ENCODE measurements around the gene NOCT. TPM values are rescaled to one million over a fixed set of nuclear protein-coding genes. Genes with fewer than 3 reads are reported as not detected.

NOCT gene, protein sequence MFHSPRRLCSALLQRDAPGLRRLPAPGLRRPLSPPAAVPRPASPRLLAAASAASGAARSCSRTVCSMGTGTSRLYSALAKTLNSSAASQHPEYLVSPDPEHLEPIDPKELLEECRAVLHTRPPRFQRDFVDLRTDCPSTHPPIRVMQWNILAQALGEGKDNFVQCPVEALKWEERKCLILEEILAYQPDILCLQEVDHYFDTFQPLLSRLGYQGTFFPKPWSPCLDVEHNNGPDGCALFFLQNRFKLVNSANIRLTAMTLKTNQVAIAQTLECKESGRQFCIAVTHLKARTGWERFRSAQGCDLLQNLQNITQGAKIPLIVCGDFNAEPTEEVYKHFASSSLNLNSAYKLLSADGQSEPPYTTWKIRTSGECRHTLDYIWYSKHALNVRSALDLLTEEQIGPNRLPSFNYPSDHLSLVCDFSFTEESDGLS
- total RNA-seq: 22.2 and 35.7 TPM in 2 replicates

DNA sequence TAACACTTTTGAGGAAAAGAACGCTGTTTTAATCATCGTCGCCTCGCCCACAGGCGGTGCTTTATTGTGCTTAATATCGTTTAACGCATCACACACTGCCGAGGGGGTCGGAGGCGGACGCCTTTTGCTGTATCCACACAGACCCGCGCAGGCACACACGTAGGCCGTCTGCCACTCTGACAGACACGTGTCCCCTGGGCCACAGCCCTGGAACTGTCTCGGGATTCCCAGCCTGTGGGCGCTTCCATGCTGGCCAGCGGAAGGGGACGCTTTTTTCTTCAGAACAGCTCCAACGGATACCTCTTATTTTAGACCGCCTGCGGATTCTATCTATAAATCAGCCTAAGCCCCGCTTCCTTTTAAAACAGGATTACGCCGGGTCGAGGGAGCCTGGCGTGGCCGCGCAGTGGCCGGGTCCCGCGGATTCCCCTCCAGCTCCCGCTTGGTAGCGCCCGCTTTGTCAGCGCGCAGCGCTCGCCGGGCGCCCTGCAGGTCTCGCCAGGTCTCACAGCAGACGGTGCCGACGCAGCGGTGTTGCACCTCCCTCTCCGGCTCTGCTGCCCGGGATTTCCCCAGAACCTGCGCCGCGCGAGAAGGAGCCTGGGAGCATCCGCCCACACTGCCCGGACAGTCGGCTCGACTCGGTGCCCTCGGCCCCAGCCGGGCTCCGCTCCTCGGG, at the start of gene NOCT:
Gene NOCT (plus strand): TSS at position 513 of the 679 bp plus-strand sequence. CDS start 201 bp downstream, outside the sequence.

Other genes with a start within 250 kb of the NOCT start
- gene ELF2, start 161.4 kb downstream of the NOCT start, total RNA-seq: 14.5 and 17.6 TPM in 2 replicates

Measured in mesangial cell (primary cell).